Sigmoid colon (tissue), 4 donors: ENCODE measurements around the gene SRPX.

ENCODE experiments used
- POLR2A ChIP-seq, 2 donors: fragments of 450-650 bp; IDR thresholded peaks; one replicate each; pipeline ENCODE4 v1.6.1; 2016; ENCODE audit warnings: antibody characterized with exemption in 2 of 2, mild to moderate bottlenecking in 2 of 2, moderate library complexity in 2 of 2
- POLR2AphosphoS5 ChIP-seq, 4 donors: sonication (generic); formaldehyde crosslinking; IDR thresholded peaks; one replicate each; pipeline ENCODE4 v1.6.1; 2017; ENCODE audit warnings: antibody characterized with exemption in 4 of 4

DNA sequence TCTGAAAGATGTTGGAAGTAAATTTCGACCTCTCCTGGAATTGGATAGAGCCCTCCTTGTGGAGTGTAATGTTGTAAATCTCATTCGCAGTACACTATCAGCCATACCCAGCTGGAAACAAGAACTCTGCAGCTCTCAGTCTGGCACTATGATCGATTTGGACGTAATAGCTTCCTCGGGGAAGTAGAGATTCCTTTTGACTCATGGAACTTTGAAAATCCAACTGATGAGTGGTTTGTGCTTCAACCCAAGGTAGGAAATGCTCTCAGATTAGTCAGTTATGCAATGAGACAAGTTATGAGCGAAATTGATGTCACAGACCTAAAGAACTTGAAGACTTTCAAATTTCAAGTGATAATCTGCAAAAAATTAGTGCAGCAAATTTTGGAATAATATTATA is 110.4 kb downstream of the SRPX start:
- TF ChIP-seq POLR2A (IDR thresholded peaks at IDR 0.05) (no peak), POLR2AphosphoS5 (IDR thresholded peaks at IDR 0.05) (no peak)
